PC-9 (cell line): ENCODE results near the gene C19orf12. TPM values are rescaled to one million over a fixed set of nuclear protein-coding genes. Genes with fewer than 3 reads are reported as not detected.

Source experiments
- BruUV-seq: library from RNA; stranded (reverse); fragments of 400-500 nt; replicated peaks from 2 replicates; lab custom pipeline; 2021; lab: Mats Ljungman, UMichigan
- CTCF ChIA-PET: fragments of 300-600 bp; sonication (Branson Sonifier 250); formaldehyde crosslinking; loops from one replicate; lab custom pipeline; 2022; ENCODE audit warnings: antibody characterized with exemption; lab: Charles Lee
- POLR2A ChIA-PET: fragments of 300-600 bp; sonication (Branson Sonifier 250); formaldehyde crosslinking; loops from one replicate; lab custom pipeline; 2022; ENCODE audit warnings: antibody characterized with exemption; ENCODE audit not compliant: unreplicated experiment; lab: Charles Lee
- DNase-seq, 2 experiments: peaks; one replicate each; pipeline versions ENCODE4 v3.0.0 to v3.0.0-alpha.2; 2015 to 2022; ENCODE audit warnings: mixed read lengths in 1 of 2
- H2AFZ ChIP-seq: fragments of 200-600 bp; sonication (generic); 2 replicates; pipeline ENCODE4 v1.8.1; 2017; ENCODE audit warnings: antibody characterized with exemption
- H3F3A ChIP-seq: fragments of 200-600 bp; sonication (generic); 2 replicates; pipeline ENCODE4 v1.8.1; 2017; ENCODE audit warnings: antibody characterized with exemption, mild to moderate bottlenecking, low read depth; ENCODE audit not compliant: insufficient read depth
- H3K27ac ChIP-seq: fragments of 200-600 bp; sonication (generic); 2 replicates; pipeline ENCODE4 v1.6.1; 2016; ENCODE audit warnings: mixed run types
- H3K27me3 ChIP-seq: fragments of 200-600 bp; sonication (generic); 2 replicates; pipeline ENCODE4 v1.6.1; 2016; ENCODE audit warnings: low read depth, mixed run types; ENCODE audit not compliant: insufficient read depth
- H3K36me3 ChIP-seq: fragments of 200-600 bp; sonication (generic); 2 replicates; pipeline ENCODE4 v1.6.1; 2016; ENCODE audit warnings: low read depth, mixed run types
- H3K4me1 ChIP-seq: fragments of 200-600 bp; sonication (generic); replicated peaks from 2 replicates; pipeline ENCODE4 v1.6.1; 2016; ENCODE audit warnings: mixed run types; ENCODE audit not compliant: insufficient read depth
- H3K4me2 ChIP-seq: fragments of 200-600 bp; sonication (generic); 2 replicates; pipeline ENCODE4 v1.6.1; 2017; ENCODE audit warnings: mixed run types
- H3K4me3 ChIP-seq: fragments of 200-600 bp; sonication (generic); 2 replicates; pipeline ENCODE4 v1.6.1; 2016; ENCODE audit warnings: mixed run types
- H3K79me2 ChIP-seq: fragments of 200-600 bp; sonication (generic); 2 replicates; pipeline ENCODE4 v1.6.1; 2017; ENCODE audit warnings: low read depth, mixed run types
- H3K9me2 ChIP-seq: fragments of 200-600 bp; sonication (generic); 2 replicates; pipeline ENCODE4 v1.8.1; 2017; ENCODE audit warnings: mild to moderate bottlenecking; ENCODE audit not compliant: insufficient read depth
- H3K9me3 ChIP-seq: fragments of 200-600 bp; sonication (generic); 2 replicates; pipeline ENCODE4 v1.8.1; 2016; ENCODE audit warnings: low read depth; ENCODE audit not compliant: insufficient read depth
- H4K20me1 ChIP-seq: fragments of 200-600 bp; sonication (generic); 2 replicates; pipeline ENCODE4 v1.8.1; 2017; ENCODE audit not compliant: insufficient read depth
- CTCF ChIP-seq: fragments of 200-600 bp; sonication (generic); conservative IDR thresholded peaks from 2 replicates; pipeline ENCODE4 v1.6.1; 2017; ENCODE audit warnings: mixed run types, antibody characterized with exemption, mild to moderate bottlenecking, moderate library complexity
- EZH2 ChIP-seq: fragments of 200-600 bp; sonication (generic); IDR thresholded peaks from 2 replicates; pipeline ENCODE4 v1.8.0; 2017; ENCODE audit warnings: antibody characterized with exemption, low read depth
- intact Hi-C: fragments of 100-400 bp; cut with micrococcal nuclease; formaldehyde crosslinking; loops from one replicate; pipeline ENCODE4 v1.10.0; 2022; ENCODE audit not compliant: unreplicated experiment
- total RNA-seq: library from RNA; stranded (reverse); gene quantifications from 2 replicates; pipeline ENCODE4 v1.2.3, GENCODE V29; 2021

Gene C19orf12
- total RNA-seq, 1 experiment from 2014 or later = 14.8 TPM

- no peaks in the 10 kb centered on the region for H3K9me2 ChIP-seq
- no peak for DNase-seq
Observed at GRCh38 chr19:29683009-29683408, 32.1 kb downstream of the C19orf12 start.

GRCh38 chr19:29682236-29682895 lies 32.7 kb downstream of the C19orf12 start:
- Histone ChIP-seq H3K4me2 (no peak overlapping the region), H3K27ac (no peak overlapping the region), H3K4me1 (peaks cover 6% of the 10 kb centered on the region; the same call in 1 of the 2 replicates), H3K36me3 (no peaks in the 10 kb centered on the region), H3K27me3 (no peaks in the 10 kb centered on the region), H3F3A (no peaks in the 10 kb centered on the region; the same call in 1 of the 2 replicates), H3K9me3 (no peaks in the 10 kb centered on the region), H3K9me2 (no peaks in the 10 kb centered on the region), H3K4me3 (no peak overlapping the region), H3K79me2 (no peaks in the 10 kb centered on the region), H4K20me1 (no peaks in the 10 kb centered on the region), H2AFZ (no peak overlapping the region)
- BruUV-seq = no TSS peak
- TF ChIP-seq CTCF (no peak), EZH2 (no peak)
- CTCF ChIA-PET = no interaction called here
- no peak for DNase-seq
- intact Hi-C loops = no loop called here
- POLR2A ChIA-PET = no interaction called here

More at GRCh38 chr19:29683009-29683408, 32.1 kb downstream of the C19orf12 start:
- TF ChIP-seq EZH2 = no peak
- TF ChIP-seq CTCF = no peak
- no peaks in the 10 kb centered on the region for H3K27me3 ChIP-seq
- H3K36me3 ChIP-seq = no peaks in the 10 kb centered on the region
- POLR2A ChIA-PET = no interaction called here
- H3K4me3 ChIP-seq = no peak overlapping the region
- H4K20me1 ChIP-seq = no peaks in the 10 kb centered on the region
- H3F3A ChIP-seq = no peaks in the 10 kb centered on the region
- BruUV-seq = no TSS peak
- no peaks in the 10 kb centered on the region for H3K9me3 ChIP-seq
- H3K79me2 ChIP-seq = no peaks in the 10 kb centered on the region
- intact Hi-C loops = no loop called here
- CTCF ChIA-PET = no interaction called here
- H3K27ac ChIP-seq = no peak overlapping the region
- H3K4me1 ChIP-seq = peaks cover 10% of the 10 kb centered on the region
- H3K4me2 ChIP-seq = no peak overlapping the region
- no peak overlapping the region for H2AFZ ChIP-seq

DNA sequence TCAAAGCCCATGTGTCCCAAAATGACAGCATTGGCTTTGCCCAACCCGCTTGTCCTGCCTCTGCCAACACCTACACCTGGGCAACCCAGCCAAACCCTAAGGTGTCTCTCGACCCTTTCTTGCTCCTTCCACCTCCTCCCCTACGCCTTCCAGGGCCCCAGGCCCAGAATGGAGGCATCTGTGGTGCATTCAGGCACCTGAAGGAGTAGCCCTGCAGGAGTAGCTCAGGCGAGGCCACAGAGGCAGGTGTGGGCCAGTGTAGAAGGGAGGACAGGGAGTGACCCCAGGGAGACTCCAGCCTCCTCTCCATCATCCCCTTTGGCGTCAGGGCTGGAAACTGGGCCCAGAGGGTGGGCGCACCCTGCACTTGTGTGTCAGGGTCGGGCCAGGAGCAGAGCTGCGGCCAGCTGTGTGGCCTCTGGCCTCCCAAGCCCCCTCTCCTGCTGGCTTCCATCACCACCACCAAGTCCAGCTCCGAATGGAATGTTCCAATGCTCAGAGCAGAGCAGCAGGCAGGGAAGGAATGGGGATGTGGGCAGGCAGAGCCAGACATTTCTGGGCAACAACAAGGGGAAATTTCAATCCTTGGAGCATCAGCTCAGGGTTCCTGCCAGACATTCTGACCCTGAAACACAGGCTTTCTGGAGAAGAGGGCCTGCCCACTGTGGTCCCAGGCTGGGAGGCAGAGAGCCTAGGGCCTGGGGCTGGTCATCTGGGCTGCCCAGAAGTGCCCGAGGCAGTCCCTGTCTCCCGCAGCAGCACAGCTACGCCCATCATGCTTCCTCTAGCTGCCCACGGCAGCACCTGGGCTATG lies 33.4 kb downstream of the C19orf12 start:
- Histone ChIP-seq H3K79me2 (no peaks in the 10 kb centered on the region), H3K27me3 (no peaks in the 10 kb centered on the region), H3K36me3 (no peaks in the 10 kb centered on the region), H3K4me2 (no peak overlapping the region), H3K4me1 (peaks cover 9% of the 10 kb centered on the region), H3K9me2 (no peaks in the 10 kb centered on the region), H3F3A (no peaks in the 10 kb centered on the region; the same call in 1 of the 2 replicates), H3K4me3 (no peak overlapping the region), H2AFZ (no peak overlapping the region), H4K20me1 (0 out of 2 replicates have a peak, but pooled peaks cover 6% of the 10 kb centered on the region), H3K27ac (no peak overlapping the region), H3K9me3 (no peaks in the 10 kb centered on the region)
- BruUV-seq = no TSS peak
- CTCF ChIA-PET = no interaction called here
- POLR2A ChIA-PET = no interaction called here
- DNase-seq = no peak
- intact Hi-C loops = no loop called here
- TF ChIP-seq CTCF (no peak), EZH2 (no peak)
